GM12878 (cell line): ENCODE data around the gene NOL4L.

Experiments used
- IRF3 ChIP-seq: fragments of 450-650 bp; IDR thresholded peaks from 2 replicates; pipeline ENCODE4 v1.6.1; 2014; ENCODE audit warnings: mild to moderate bottlenecking
- JUNB ChIP-seq: IDR thresholded peaks from 2 replicates; pipeline ENCODE4 v1.6.1; 2016; ENCODE audit warnings: antibody characterized with exemption, mild to moderate bottlenecking

GRCh38 chr20:32517518-32517873 lies 67.6 kb downstream of the NOL4L start:
- TF ChIP-seq JUNB (no peak), IRF3 (no peak)
